GM23338 (cell line): Measurements from ENCODE around the gene LY86. TPM values are rescaled to one million over a fixed set of nuclear protein-coding genes. Genes with fewer than 3 reads are reported as not detected.

Experiments
- ATAC-seq: fragments of 200-7000 bp; cut with Tn5 transposase; 3 replicates; pipeline ENCODE4 v1.9.1; 2020
- DNase-seq: peaks from one replicate; pipeline ENCODE4 v3.0.0-alpha.2; 2015; ENCODE audit warnings: low spot score
- H2AFZ ChIP-seq: fragments of 200-600 bp; sonication (generic); 2 replicates; pipeline ENCODE4 v1.8.0; 2016; ENCODE audit warnings: antibody characterized with exemption, mild to moderate bottlenecking, moderate library complexity
- H3F3A ChIP-seq: fragments of 200-600 bp; sonication (generic); replicated peaks from 2 replicates; pipeline ENCODE4 v1.8.0; 2017; ENCODE audit warnings: antibody characterized with exemption, mixed run types, low read depth
- H3K27ac ChIP-seq: fragments of 200-600 bp; sonication (generic); 2 replicates; pipeline ENCODE4 v1.6.1; 2016; ENCODE audit warnings: low read depth
- H3K27me3 ChIP-seq: fragments of 200-600 bp; sonication (generic); 2 replicates; pipeline ENCODE4 v1.8.0; 2016; ENCODE audit warnings: mild to moderate bottlenecking, mixed run types, moderate library complexity; ENCODE audit not compliant: insufficient read depth
- H3K36me3 ChIP-seq: fragments of 200-600 bp; sonication (generic); 2 replicates; pipeline ENCODE4 v1.8.0; 2016; ENCODE audit warnings: mild to moderate bottlenecking; ENCODE audit not compliant: insufficient read depth
- H3K4me1 ChIP-seq: fragments of 200-600 bp; sonication (generic); 2 replicates; pipeline ENCODE4 v1.8.0; 2016; ENCODE audit warnings: mild to moderate bottlenecking, moderate library complexity; ENCODE audit not compliant: insufficient read depth
- H3K4me2 ChIP-seq: fragments of 200-600 bp; sonication (generic); 2 replicates; pipeline ENCODE4 v1.7.1; 2017; ENCODE audit warnings: mixed run types
- H3K4me3 ChIP-seq: fragments of 200-600 bp; sonication (generic); 2 replicates; pipeline ENCODE4 v1.6.1; 2016; ENCODE audit warnings: mixed run types
- H3K79me2 ChIP-seq: fragments of 200-600 bp; sonication (generic); replicated peaks from 2 replicates; pipeline ENCODE4 v1.8.0; 2017; ENCODE audit warnings: mild to moderate bottlenecking; ENCODE audit not compliant: insufficient read depth
- H3K9me2 ChIP-seq: fragments of 200-600 bp; sonication (generic); 2 replicates; pipeline ENCODE4 v1.8.0; 2017; ENCODE audit not compliant: insufficient read depth
- H4K20me1 ChIP-seq: fragments of 200-600 bp; sonication (generic); replicated peaks from 2 replicates; pipeline ENCODE4 v1.8.0; 2017; ENCODE audit warnings: mild to moderate bottlenecking; ENCODE audit not compliant: insufficient read depth
- H3K27ac Mint-ChIP-seq: 2 replicates; pipeline ENCODE4 v1.8.0; 2020; ENCODE audit warnings: inconsistent platforms, mild to moderate bottlenecking, moderate library complexity, mixed read lengths
- H3K27me3 Mint-ChIP-seq: 3 replicates; pipeline ENCODE4 v1.8.0; 2022; ENCODE audit warnings: low read depth, mild to moderate bottlenecking, moderate library complexity, mixed read lengths, inconsistent platforms; ENCODE audit not compliant: insufficient read depth, poor library complexity
- H3K36me3 Mint-ChIP-seq: 3 replicates; pipeline ENCODE4 v1.8.0; 2021; ENCODE audit warnings: low read depth, mild to moderate bottlenecking, inconsistent platforms, moderate library complexity, mixed read lengths
- H3K4me1 Mint-ChIP-seq: 3 replicates; pipeline ENCODE4 v1.8.0; 2020; ENCODE audit warnings: mild to moderate bottlenecking, inconsistent platforms, mixed read lengths
- H3K4me3 Mint-ChIP-seq: 3 replicates; pipeline ENCODE4 v1.8.0; 2021; ENCODE audit warnings: moderate library complexity, mild to moderate bottlenecking, inconsistent platforms, mixed read lengths
- H3K9me3 Mint-ChIP-seq: 3 replicates; pipeline ENCODE4 v1.8.0; 2020; ENCODE audit warnings: moderate library complexity, mild to moderate bottlenecking, inconsistent platforms, mixed read lengths
- CTCF ChIP-seq, 2 experiments: fragments of 200-600 bp in 1 of 2; sonication (generic) in 1 of 2; conservative IDR thresholded peaks; 2 replicates each; pipeline versions ENCODE4 v1.5.1 to v1.6.1; 2016 to 2017; ENCODE audit warnings: antibody characterized with exemption in 2 of 2, low read depth in 2 of 2, mild to moderate bottlenecking in 2 of 2, moderate library complexity in 1 of 2
- REST ChIP-seq: IDR thresholded peaks from one replicate; pipeline ENCODE4 v1.6.1; 2018; ENCODE audit warnings: antibody characterized with exemption; ENCODE audit not compliant: unreplicated experiment
- STAT1 ChIP-seq: IDR thresholded peaks from one replicate; pipeline ENCODE4 v1.6.1; 2016; ENCODE audit warnings: antibody characterized with exemption; ENCODE audit not compliant: unreplicated experiment
- ZNF331 ChIP-seq: fragments of 250-450 bp; sonication (Bioruptor Pico); IDR thresholded peaks from 2 replicates; pipeline ENCODE4 v1.5.0; 2020; ENCODE audit warnings: low read depth, mild to moderate bottlenecking, moderate library complexity
- ZNF462 ChIP-seq: fragments of 250-450 bp; sonication (Bioruptor Pico); IDR thresholded peaks from 2 replicates; pipeline ENCODE4 v1.5.0; 2020; ENCODE audit warnings: mild to moderate bottlenecking, moderate library complexity
- polyA plus RNA-seq: library from polyadenylated mRNA; unstranded; fragments of >200 nt; fragmentation: Nextera tagmentation; extraction: Ambion mirVana; gene quantifications from 2 replicates; pipeline ENCODE4 v1.2.1, GENCODE V29; 2016
- total RNA-seq: library from RNA; depleted of rRNA; stranded (reverse); fragments of >200 nt; shearing (Covaris generic); gene quantifications from 2 replicates; pipeline ENCODE4 v1.2.3, GENCODE V29; 2014

The LY86 gene
- total and polyA plus RNA-seq, 2 experiments from 2014 or later = 0.29 TPM; not detected in 1

GRCh38 chr6:6651335-6651734 is 62.8 kb downstream of the LY86 start:
- H3K4me3 ChIP-seq = no peak overlapping the region
- H3K79me2 ChIP-seq = no peaks in the 10 kb centered on the region
- peak overlapping the region; percentile 2; the same call in 1 of the 2 replicates for H3K27ac ChIP-seq
- H3K4me3 Mint-ChIP-seq = no peak overlapping the region
- H3K27me3 ChIP-seq = peaks cover 11% of the 10 kb centered on the region; the same call in 1 of the 2 replicates
- H3K36me3 ChIP-seq = no peaks in the 10 kb centered on the region
- H3K36me3 Mint-ChIP-seq = no peaks in the 10 kb centered on the region
- no peak overlapping the region for H2AFZ ChIP-seq
- no peaks in the 10 kb centered on the region; the same call in 1 of the 3 replicates for H3K9me3 Mint-ChIP-seq
- no peak overlapping the region for H3K27ac Mint-ChIP-seq
- no peak overlapping the region for H3K4me2 ChIP-seq
- peaks cover 5% of the 10 kb centered on the region; the same call in 2 of the 3 replicates for H3K4me1 Mint-ChIP-seq
- H3K27me3 Mint-ChIP-seq = peaks cover 3% of the 10 kb centered on the region
- TF ChIP-seq STAT1 (no peak), REST (no peak), ZNF331 (CRISPR knock-in tag) (no peak), CTCF (conservative IDR thresholded peaks at IDR 0.05; ENCODE audit: low read depth in 2 of 2) (peak in 1 of 2 experiments; percentile 23; a peak in 2 of 4 replicates), ZNF462 (no peak)
- DNase-seq = peak; percentile 7
- H4K20me1 ChIP-seq = no peaks in the 10 kb centered on the region
- ATAC-seq = peak; percentile 69
- no peaks in the 10 kb centered on the region for H3F3A ChIP-seq
- H3K9me2 ChIP-seq = peaks cover 4% of the 10 kb centered on the region; the same call in 1 of the 2 replicates
- 0 out of 2 replicates have a peak, but pooled peaks cover 3% of the 10 kb centered on the region for H3K4me1 ChIP-seq
